Measurements from ENCODE around the gene RNF223. TPM values are rescaled to one million over a fixed set of nuclear protein-coding genes. Genes with fewer than 3 reads are reported as not detected.
A peak's percentile ranks its signal among the peaks of the same experiment; 100 is the strongest.

RNF223 gene
- polyA plus RNA-seq, 3 donors: 0.29 to 0.40 TPM; not detected in 1

DNA sequence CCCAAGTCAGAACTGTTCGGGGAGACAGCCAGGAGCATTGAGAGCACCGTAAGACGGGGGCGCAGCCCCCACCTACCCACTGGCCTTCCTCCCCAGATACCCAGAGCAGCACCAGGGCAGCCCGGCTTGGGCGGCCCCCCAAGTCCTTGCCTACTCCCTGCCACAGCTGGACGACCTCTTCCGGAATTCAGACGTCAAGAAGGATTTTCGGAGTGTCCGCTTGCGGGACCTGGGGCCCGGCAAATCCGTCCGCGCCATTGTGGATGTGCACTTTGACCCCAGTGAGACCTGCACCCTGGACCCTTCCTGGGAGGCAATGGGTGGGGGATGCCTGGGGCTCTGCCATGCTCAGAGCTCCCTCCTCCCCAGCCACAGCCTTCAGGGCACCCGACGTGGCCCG is 26.7 kb downstream of the RNF223 start:
- DNase-seq (ENCODE audit: low read depth in 3 of 3, low spot score in 2 of 3): no peak

DNA sequence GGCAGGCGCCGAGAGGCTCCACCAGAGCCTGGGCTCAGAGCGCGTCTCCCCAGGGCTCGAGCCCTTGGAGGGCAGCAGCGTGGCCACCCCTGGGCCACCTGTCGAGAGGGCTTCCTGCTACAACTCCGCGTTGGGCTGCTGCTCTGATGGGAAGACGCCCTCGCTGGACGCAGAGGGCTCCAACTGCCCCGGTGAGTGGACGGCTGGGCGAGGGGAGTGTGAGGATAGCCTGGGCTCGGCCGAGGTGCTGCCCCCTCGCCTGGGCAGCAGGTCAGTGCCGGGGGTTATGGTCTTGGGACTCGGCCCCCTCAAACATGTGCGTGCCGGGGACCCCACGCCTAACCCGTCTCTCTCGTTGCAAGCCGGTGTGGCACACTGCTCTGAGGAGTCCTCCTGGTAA is 27.3 kb downstream of the RNF223 start:
- DNase-seq (ENCODE audit: low read depth in 3 of 3, low spot score in 2 of 3): no peak

DNA sequence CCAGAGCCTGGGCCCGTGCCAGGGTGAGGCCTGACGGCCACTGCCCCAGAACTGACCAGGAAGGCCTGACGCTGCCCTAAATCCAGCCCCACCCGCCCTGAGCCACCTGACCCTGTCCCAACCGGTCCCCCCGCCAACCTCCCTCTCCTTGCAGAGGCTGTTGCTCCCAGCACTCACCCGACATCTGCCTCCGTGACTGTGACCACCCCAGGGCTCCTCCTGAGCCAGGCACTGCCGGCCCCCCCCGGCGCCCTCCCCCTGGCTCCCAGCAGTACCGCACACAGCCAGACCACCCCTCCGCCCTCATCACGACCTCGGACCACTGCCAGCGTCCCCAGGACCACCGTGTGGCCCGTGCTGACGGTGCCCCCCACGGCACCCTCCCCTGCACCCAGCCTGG is 27.9 kb downstream of the RNF223 start:
- DNase-seq (ENCODE audit: low read depth in 3 of 3, low spot score in 2 of 3): no peak

DNA sequence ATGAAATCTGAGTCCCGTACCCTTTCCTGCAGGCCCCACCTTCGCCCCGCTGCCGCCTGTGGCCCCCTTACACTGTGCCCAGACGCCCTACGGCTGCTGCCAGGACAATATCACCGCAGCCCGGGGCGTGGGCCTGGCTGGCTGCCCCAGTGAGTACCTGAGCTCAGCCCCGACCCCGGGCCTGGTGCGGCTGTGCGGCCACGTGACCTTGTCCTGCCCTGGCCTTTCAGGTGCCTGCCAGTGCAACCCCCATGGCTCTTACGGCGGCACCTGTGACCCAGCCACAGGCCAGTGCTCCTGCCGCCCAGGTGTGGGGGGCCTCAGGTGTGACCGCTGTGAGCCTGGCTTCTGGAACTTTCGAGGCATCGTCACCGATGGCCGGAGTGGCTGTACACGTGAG is 29.0 kb downstream of the RNF223 start:
- no peak for DNase-seq (ENCODE audit: low read depth in 3 of 3, low spot score in 2 of 3)

DNA sequence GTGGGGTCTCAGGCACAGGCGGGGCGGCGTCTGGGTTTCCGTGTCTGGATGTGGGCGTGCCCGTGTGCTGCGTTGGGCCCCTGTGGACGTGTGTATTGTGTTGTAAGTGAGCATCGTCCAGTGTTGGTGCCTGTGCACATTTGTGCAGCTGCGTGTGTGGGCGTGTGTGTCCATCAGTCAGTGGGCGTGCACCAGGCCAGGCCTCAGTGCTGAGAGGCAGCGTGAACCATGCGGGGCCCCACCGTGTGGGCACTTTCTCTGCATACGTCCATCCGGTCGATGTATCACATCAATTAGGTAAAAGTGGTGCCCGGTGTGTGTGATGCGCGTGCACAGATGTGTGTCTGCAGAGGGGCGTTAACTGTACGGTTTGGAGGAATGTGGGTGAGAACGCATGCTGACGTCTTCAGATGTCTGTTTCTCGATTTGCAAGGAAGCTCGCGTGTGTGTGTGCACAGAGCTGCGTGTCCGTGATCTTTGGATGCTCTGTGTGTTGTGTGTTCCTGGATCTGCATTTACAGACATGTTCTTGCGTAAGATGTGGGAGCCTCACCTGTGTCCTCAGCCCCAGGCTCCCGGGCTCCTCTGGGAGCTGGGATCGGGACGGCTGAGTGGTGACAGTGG is 29.5 kb downstream of the RNF223 start:
- no peak for DNase-seq (ENCODE audit: low read depth in 3 of 3, low spot score in 2 of 3)

DNA sequence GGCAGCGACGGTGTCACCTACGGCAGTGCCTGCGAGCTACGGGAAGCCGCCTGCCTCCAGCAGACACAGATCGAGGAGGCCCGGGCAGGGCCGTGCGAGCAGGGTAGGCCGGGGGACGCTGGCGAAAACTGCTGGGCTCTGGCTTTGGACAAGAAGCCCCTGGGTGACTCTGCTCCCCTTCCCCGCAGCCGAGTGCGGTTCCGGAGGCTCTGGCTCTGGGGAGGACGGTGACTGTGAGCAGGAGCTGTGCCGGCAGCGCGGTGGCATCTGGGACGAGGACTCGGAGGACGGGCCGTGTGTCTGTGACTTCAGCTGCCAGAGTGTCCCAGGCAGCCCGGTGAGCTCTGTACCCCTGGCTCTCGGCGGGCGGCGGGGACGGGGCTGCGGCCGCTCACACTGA is 30.2 kb downstream of the RNF223 start:
- DNase-seq (ENCODE audit: low read depth in 3 of 3, low spot score in 2 of 3): no peak

DNA sequence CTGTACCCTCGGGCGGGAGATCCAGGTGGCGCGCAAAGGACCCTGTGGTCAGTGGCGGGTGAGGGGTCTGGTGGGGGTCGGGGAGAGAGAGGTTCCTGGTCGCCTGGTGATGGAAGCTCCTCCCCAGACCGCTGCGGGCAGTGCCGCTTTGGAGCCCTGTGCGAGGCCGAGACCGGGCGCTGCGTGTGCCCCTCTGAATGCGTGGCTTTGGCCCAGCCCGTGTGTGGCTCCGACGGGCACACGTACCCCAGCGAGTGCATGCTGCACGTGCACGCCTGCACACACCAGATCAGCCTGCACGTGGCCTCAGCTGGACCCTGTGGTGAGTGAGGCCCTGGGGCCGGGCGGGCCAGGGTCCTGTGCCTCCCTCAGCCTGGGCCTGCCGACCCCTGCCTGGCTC is 30.7 kb downstream of the RNF223 start:
- no peak for DNase-seq (ENCODE audit: low read depth in 3 of 3, low spot score in 2 of 3)

DNA sequence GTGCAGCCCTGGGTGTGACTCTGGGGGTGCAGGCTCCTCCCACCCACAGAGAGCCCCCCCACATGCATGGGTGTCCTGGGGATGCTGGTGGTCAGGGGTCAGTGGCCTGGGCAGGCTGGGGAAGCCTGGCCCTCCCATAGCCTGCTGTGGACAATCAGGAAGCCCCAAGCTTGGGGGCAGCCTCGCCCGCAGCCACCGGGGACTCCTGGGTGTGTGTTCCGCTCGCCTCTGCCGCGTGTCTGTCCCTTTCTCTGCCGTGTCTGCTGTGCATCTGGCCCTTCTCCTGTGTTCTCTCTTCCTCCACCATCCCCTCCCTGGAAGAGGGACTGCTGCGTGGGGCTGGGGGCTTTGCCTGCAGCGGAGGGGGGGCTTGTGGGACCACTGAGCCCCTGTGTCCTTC is 31.3 kb downstream of the RNF223 start:
- DNase-seq (ENCODE audit: low read depth in 3 of 3, low spot score in 2 of 3): no peak

DNA sequence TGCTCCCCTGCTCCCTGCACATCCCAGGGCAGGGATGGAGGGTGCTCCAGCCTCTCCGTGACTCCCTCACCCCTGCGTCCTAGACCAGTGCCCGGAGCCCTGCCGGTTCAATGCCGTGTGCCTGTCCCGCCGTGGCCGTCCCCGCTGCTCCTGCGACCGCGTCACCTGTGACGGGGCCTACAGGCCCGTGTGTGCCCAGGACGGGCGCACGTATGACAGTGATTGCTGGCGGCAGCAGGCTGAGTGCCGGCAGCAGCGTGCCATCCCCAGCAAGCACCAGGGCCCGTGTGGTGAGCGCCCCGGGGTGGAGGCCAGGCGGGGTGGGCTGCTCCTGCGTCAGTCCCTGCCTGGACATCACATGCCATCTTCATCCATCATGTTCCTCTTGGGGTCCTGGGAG is 32.2 kb downstream of the RNF223 start:
- DNase-seq (ENCODE audit: low read depth in 3 of 3, low spot score in 2 of 3): no peak

DNA sequence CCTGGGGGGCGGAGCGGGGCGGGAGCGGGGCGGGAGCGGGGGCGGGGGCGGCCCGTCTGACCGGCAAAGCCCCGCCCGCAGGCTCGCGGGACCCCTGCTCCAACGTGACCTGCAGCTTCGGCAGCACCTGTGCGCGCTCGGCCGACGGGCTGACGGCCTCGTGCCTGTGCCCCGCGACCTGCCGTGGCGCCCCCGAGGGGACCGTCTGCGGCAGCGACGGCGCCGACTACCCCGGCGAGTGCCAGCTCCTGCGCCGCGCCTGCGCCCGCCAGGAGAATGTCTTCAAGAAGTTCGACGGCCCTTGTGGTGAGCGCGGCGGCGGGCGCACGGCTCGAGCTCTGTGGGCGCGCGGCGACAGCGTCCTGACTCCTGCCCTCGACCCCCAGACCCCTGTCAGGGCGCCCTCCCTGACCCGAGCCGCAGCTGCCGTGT is 33.0 kb downstream of the RNF223 start:
- no peak for DNase-seq (ENCODE audit: low read depth in 3 of 3, low spot score in 2 of 3)

DNA sequence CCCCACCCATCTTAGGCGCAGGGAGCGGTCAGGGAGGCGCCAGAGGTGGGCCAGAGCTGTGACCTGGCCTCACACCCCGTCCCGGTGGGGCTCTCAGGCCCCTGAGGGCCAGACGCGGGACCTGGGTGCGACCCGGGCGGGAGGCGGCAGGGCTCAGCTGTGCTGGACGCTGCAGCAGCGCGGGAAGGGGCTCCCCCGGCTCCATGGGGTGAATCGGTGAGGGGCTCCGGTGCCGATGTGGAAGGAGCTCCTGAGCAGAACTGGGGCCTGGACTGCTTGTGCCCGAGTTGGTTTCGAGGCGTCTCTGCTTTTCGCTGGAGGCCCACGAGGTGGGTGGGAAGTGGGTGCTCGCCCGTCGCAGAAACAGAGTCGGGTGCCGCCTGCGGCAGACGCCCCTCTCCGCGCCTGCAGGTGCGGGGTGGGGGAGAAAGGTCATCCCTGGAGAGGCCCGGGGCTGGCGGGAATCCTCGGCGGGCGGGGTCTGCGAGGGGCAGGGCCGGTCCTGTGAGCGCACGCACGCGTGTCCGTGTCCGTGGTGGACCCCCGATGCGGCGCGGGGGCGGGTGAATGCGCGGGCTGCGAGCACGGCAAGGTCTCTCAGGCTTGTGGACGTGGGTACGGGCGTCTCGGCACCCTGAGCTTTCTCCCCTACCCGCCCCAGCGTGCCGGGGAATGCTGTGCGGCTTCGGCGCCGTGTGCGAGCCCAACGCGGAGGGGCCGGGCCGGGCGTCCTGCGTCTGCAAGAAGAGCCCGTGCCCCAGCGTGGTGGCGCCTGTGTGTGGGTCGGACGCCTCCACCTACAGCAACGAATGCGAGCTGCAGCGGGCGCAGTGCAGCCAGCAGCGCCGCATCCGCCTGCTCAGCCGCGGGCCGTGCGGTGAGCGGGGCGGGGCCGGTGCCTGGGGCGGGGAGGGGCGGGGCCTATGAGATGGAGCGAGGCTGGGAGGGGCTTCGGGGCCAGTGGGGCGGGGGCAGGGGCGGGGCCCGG is 33.8 kb downstream of the RNF223 start:
- no peak for DNase-seq (ENCODE audit: low read depth in 3 of 3, low spot score in 2 of 3)

DNA sequence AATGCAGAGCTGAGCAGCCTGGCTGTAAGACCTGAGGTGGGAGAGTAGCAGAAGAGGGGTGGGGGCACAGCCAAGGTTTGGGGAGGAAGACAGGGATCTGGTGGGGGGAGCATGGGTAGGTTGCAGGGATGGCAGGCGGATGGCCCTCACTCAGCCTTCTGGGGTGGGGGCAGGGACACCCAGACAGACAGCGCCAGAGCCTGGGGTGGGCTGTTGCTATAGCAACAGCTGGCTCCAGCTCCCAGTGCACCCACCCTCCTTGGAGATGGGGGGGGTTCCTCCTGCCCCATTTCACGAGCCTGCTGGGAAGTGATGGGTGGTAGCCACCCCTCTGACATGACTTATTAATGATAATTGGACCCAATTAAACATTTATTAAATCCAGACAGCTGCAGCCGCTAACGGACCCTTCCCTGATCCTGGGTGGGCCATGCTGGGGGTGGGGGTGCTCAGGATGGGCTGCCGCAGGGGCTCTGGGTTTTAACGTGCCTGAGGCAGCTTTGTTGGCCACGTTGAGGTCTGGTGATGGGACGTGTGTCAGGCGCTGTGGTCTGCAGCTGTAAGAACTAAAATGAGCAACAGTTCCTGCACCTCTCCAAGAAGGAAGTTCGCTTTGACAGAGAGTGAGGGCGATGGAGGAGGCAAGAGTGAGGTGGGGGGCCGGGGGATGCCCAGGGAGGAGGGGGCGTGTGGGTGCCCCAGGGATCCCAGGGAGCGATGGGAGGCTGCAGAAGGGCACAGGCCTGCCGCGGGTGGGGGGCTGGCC is 34.8 kb downstream of the RNF223 start:
- no peak for DNase-seq (ENCODE audit: low read depth in 3 of 3, low spot score in 2 of 3)

DNA sequence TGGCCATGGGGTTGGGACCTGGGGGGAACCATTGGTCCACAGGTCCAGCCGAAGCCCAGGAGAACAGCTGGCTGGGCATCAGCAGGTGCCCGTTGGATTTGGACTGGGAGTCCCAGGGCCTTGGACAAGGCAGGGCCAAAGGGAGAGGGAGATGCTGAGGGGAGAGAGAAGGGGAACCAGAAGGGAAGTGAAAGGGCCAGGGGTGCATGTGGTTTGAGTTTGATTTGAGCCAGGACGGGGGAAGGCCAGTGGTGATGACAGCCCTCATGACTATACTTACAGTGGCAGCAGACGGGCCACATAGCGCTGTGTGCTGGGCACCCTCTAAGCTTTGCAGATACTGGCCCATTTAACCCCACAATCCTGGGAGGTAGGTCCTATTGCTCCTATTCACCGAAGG is 35.4 kb downstream of the RNF223 start:
- no peak for DNase-seq (ENCODE audit: low read depth in 3 of 3, low spot score in 2 of 3)

DNA sequence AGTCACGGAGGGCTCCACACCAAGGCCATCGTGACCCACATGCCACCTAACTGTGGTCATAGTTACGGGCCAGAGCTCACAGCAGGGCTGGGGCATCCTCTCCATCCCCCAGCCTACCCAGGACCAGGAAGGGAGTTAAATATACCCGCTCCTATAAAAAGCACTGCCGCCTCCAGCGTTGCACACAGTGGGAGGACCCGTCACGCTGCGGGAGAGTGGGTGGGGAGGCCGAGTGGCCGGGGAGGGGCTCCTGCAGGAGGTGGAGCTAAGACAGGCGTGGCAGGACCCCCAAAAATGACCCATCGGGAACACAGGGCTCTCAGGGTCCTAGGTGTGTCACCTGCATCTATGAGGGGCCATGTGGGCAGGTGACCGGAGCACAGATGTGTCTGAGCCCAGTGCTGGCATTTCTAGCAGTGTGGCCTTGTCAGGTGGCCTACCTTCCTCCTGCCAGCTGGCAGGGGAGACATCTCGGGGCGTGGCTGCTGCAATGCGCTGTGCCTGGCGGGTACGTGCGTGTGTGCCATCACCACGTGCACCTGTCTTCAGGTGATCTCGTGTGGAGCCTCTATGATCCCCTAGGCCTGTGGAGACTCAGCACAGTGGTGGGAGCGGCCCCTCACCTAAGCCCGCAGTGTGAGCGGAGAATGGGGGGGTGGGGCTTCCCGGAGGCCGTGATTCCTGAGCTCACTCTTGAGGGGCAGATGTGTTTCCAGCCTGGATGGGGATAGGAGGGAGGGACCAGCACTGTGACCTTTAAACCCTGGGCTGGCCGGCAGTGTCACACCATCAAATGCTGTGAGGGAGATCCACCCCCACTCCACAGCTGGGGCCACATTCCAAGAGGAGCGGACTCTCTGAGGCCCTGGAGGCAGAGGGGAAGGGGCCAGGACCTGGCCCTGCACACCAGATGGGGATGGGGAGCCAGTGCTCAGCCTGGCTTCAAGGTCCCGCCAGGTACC is 36.5 kb downstream of the RNF223 start:
- no peak for DNase-seq (ENCODE audit: low read depth in 3 of 3, low spot score in 2 of 3)

DNA sequence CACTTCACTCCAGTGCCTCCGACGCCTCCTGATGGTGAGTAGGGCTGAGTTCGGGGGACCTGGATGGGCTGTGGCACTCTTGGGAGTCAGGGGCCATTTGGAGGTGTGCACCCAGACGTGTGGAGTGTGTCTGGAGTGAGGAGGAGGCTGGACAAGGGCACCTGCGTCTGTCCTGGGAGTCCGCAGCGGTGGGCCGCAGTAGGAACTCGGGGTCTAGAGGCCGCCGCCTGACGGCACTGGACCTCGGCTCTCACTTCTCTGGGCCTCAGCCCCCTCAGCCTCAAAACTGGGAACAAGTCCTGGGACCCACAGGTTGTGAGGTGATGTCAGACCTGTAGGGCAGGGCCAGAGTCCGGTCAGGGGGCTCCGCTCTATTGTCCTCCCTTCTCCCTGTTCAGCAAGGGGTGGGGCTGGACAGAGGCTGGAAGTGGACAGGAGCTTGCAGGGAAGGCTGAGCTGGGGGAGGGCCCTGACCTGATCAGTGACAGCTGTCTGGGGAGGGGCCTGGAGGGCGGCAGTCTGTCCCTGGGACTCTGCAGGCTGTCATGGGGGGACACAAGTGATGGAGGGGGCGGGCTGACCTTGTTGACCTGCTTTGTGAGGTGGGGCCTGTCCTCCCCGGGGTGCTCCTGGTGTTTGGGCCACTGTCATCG is 38.7 kb downstream of the RNF223 start:
- no peak for DNase-seq (ENCODE audit: low read depth in 3 of 3, low spot score in 2 of 3)

DNA sequence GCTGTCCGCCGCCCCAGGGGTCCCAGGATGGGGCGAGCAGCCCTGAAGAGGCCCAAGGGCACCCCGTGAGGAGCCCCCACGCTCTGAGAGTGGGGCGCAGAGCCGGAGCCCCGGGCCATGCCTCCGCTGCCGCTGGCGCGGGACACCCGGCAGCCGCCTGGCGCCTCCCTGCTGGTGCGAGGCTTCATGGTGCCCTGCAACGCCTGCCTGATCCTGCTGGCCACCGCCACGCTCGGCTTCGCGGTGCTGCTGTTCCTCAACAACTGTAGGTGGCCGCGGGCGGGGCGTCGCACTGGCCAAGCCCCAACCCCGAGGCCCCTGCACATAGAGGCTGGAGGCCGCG is 39.7 kb downstream of the RNF223 start:
- no peak for DNase-seq (ENCODE audit: low read depth in 3 of 3, low spot score in 2 of 3)

DNA sequence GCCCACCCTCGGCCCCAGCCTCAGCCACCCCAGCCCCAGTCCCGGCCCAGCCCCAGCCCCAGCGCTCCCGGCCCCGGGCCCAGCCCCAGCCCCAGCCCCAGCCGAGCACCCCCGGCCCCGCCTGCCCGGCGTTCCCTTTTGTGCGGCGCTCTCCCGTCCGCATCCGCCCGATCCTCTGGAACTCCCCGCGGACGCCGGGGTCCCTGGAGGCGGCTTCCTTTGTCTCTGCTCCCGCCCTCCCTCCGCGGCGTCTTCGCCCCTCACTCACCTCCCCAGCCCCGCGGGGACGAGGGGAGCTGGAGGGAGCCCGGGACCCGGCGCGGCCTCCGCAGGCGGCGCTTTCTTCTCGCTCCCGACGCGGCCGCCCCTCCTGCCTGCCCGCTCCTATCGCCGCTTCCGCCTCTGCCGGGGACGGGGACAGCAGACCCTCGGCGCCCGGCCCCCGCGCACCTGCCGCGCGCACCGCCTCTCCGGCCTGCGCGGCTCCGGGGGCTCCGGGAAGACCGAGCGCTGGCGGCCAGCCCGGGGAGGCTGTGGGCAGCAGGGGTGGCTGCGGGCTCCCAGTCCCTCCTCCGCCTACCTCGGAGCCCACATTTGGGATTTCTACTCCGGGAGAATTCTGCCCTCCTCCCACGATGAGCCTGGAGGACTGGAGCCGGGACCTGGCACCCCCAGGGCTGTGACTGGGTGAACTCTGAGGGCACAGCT is 40.2 kb downstream of the RNF223 start:
- no peak for DNase-seq (ENCODE audit: low read depth in 3 of 3, low spot score in 2 of 3)

DNA sequence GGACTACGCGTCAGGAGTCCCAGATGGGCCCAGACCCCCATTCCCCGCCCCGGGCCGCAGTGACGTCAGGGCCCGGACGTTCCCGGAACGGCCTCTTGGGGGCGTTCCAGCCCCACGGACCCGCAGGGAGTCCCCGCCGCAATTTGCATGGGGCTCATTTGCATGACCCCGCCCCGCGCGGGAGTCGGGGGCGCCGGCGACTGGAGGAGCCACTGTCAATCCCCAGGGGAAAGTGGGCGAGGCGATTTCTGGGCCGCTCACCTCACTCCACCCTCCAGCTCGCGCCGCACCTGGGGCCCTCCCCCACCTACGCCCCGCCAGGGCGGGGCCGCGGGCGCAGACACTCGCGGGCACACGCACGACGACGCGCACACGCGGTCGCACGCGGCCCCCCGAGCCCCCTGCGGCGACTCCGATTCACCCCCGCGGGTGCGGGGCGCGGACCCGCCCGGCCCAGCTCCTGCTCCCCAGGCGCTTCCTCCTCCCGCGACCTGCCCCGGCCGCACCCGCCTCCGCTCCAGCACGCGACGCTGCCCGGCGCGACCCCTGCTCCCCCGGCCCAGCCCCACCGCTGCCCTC is 41.0 kb downstream of the RNF223 start:
- peak in 2 of 3 donors; percentile 75 to 82 for DNase-seq (ENCODE audit: low read depth in 3 of 3, low spot score in 2 of 3)

DNA sequence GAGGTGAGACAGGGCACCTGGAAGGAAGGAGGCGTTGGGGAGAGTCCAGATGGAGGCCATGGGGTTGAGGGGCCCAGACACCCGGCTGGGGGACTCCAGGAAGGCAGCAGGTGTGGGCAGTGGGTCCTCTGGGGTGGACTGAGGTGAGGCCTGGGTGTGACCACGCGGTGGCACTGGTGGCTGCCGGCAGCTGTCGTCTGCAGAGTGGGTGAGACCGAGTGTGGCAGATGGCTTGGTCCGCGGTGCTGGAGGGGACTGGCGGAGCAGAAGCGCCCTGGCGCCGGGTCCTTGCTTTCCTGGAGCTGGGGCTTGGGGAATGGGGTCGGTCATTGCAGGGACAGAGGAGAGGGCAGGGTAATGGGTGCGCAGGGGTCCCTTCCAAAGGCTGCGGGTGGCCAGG is 41.7 kb downstream of the RNF223 start:
- no peak for DNase-seq (ENCODE audit: low read depth in 3 of 3, low spot score in 2 of 3)

Data from right renal cortex interstitium (tissue), 3 donors.